Fibroblast of mammary gland (primary cell): ENCODE results near the gene TOR3A.

Source experiments
- DNase-seq: peaks from one replicate; pipeline ENCODE4 v3.0.0-alpha.2; 2010; ENCODE audit warnings: low read depth
- H3K4me3 ChIP-seq: 2 replicates; pipeline ENCODE4 v1.5.1; 2011; ENCODE audit warnings: low read depth, mild to moderate bottlenecking, low read length, moderate library complexity; ENCODE audit not compliant: control insufficient read depth
- TF ChIP-seq, protein P1 (sequence below): conservative IDR thresholded peaks from 2 replicates; pipeline ENCODE4 v1.5.1; 2011; ENCODE audit warnings: low read depth, low read length, inconsistent platforms; ENCODE audit not compliant: control insufficient read depth, insufficient read depth

The TOR3A gene

DNA sequence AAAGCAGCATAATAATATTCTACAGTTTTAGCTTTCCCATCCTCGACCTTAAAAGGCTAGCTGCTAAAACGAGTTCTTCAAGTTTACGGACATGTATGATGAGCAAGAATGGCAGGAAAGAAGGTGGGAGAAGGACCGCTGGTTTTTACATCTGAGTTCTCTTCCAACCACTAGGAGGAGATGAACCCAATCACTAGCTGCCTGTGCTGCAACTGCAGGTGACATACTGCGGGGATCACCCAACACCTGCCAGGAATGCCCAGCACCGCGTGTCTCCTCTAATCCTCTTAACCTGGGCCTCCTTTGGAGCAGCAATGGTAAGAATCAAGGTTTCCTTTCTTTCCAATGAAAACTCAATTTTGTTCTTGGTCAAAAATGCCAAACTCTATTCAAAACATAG, 23.5 kb downstream of the TOR3A start:
- TF ChIP-seq, protein P1, sequence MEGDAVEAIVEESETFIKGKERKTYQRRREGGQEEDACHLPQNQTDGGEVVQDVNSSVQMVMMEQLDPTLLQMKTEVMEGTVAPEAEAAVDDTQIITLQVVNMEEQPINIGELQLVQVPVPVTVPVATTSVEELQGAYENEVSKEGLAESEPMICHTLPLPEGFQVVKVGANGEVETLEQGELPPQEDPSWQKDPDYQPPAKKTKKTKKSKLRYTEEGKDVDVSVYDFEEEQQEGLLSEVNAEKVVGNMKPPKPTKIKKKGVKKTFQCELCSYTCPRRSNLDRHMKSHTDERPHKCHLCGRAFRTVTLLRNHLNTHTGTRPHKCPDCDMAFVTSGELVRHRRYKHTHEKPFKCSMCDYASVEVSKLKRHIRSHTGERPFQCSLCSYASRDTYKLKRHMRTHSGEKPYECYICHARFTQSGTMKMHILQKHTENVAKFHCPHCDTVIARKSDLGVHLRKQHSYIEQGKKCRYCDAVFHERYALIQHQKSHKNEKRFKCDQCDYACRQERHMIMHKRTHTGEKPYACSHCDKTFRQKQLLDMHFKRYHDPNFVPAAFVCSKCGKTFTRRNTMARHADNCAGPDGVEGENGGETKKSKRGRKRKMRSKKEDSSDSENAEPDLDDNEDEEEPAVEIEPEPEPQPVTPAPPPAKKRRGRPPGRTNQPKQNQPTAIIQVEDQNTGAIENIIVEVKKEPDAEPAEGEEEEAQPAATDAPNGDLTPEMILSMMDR = peak; percentile 43
- DNase-seq = no peak
- H3K4me3 ChIP-seq = no peak overlapping the region

DNA sequence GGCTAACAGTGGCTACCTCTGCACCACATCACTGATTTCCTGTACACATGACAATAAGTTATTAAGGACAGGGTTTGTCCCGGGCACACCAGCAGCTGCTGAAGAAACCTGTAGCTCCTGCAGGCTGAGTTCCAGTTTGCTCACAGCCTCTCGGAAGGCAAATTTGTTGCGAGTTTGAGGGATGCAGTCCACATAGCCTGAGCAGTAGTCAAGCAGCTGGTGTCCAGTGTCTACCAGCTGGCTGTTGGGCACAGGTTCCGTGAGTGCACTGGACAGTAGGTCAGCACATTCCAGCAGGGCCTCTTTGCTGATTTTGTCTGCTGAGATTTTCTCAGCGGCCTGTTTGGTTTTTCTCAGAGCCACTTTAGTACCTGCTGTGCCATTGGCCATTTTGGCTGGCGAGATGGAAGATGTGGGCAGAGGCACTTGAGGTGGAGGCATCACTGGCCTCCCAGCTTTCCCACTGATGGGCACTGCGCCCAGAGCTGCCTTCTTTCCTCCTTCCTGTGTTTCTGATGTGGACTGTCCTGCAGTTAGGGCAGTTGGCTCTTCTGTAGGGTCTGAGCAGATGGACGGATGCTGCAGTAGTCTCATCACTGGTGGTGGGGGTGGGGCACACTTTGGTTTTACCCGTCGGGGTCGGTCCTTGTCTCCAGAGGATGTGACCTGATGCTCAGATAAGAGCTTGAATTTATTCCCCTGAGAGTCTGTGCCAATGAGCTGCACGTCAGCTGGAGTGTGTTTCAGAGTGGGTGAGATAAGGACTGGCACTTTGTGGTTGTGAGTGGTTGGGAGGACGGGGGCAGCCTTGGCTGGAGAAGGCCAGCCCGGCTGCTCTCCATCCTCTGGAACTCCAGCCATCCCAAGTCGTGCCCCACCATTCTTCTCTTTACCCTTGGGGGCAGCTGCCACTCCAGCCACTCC, 26.1 kb downstream of the TOR3A start:
- TF ChIP-seq, protein P1 = no peak
- DNase-seq = no peak
- no peak overlapping the region for H3K4me3 ChIP-seq

DNA sequence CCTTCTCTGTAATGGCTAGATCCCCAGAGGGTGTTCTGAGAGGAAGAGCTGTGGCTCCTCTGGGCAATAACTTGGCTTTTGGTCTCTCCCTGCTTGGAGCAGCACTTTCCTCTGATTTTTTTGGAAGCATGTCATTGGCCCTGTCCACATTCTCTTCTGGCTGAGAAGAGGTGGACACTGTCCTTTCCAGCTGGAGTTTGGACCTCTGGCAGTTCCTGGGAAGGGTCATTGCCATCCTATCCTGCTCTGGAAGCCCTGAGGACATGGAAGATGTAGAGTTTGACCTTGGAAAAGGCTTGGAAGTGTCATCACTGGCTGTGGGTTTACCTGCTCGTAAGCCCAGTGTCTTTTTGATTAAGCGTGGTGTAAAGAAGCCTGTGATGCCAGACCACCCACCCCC, 26.8 kb downstream of the TOR3A start:
- DNase-seq = no peak
- TF ChIP-seq, protein P1 = no peak
- no peak overlapping the region for H3K4me3 ChIP-seq

DNA sequence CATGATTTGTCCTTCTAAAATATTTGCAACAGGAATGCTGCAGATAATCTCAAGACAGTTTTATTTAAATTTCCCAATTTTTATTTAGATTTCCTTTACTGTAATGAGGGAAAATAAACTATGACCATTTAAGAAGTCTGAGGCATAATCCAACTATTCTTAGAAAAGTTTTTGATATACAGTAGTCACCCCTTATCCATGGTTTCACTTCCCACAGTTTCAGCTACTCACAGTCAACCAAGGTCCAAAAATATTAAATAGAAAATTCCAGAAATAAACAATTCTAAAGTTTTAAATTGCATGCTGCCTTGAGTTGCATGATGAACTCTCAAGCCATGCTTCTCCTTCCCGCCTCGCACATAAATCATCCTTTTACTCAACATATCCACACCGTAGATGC, 33.3 kb downstream of the TOR3A start:
- DNase-seq = no peak
- H3K4me3 ChIP-seq = no peak overlapping the region
- TF ChIP-seq, protein P1 = no peak

DNA sequence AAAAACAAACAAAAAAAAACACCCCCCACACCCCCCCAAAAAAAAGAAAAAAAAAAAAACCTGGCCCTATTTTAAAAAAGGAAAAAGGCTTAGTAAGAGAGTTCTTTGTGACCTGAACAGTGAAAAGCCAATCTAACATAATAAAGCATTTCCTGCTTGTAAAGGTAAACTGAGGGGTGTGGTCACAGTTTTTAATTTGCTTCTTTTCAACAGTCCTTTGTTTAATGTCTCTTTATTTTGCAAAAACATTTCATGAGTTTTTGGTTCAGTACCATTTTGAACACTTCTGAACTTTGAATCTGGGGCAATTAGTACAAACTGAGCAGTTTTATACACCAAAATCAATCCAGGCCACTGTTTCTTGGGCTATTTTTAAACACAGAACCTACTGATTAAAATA, 37.6 kb downstream of the TOR3A start:
- TF ChIP-seq, protein P1 = no peak
- no peak for DNase-seq
- H3K4me3 ChIP-seq = no peak overlapping the region

DNA sequence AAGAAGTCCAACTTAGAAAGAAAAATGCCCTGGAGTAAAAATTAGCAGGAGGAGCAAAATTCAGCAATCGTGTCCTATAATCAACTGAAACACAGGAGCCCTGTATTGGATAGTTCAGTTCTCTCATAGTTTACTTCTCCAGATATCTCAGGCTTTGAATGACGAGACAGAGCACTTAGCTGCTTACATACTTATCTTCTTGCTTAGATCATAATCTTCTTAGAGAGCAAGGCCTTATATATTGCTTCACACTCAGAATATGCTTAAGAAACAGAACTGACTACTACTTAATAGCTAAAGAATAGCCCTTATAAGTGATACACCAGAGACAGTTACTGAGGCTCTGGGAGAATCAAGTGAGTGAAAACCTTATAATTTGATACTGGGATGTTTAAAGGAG, 38.9 kb downstream of the TOR3A start:
- TF ChIP-seq, protein P1 = no peak
- no peak overlapping the region for H3K4me3 ChIP-seq
- DNase-seq = no peak
